ENCODE data around the gene VRK3.
"Not testable (repeated sequence)": the region's sequence is repeated elsewhere in the genome, so short reads cannot be mapped to it uniquely, and the experiment has no call there.

Gene VRK3, protein sequence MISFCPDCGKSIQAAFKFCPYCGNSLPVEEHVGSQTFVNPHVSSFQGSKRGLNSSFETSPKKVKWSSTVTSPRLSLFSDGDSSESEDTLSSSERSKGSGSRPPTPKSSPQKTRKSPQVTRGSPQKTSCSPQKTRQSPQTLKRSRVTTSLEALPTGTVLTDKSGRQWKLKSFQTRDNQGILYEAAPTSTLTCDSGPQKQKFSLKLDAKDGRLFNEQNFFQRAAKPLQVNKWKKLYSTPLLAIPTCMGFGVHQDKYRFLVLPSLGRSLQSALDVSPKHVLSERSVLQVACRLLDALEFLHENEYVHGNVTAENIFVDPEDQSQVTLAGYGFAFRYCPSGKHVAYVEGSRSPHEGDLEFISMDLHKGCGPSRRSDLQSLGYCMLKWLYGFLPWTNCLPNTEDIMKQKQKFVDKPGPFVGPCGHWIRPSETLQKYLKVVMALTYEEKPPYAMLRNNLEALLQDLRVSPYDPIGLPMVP

DNA sequence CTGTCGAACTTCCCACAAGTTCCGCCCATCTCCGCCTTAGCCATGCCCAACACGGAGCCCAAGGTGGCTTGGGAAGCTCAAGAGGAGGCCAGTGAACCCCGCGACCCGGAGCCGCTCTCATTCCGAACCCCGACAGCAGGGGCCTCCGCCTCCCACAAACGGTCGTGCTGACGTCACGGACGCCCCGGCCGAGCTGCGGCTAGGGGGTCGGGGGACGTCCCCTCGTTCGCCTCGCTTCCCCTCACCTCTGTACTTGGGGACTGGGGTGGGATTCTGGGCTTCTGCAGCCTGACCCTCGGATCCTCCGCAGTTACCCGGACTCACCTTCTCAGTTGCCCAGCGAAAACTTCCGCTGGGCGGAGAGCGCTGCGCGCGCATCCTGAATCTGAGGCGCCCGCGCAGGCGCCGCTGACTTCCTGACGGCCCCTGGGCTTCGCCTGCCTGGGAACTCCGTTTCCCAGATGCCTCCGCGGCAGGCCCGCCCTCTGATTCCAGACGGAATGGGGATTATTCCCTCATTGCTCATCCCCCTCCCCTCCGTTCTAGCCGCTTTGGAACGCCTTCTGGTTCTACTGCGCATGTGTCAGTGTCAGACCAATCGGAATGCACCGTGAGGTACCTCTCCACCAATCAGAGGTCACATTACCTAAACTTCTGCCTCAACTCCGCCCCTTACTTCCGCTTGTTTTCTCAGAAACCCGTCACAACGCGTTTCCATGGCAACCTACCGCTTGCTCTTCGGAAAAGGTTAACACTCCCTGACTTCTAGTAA is at the start of gene VRK3:
VRK3 (minus strand) TSS at position 351 of the 772 bp plus-strand sequence. CDS start 9,210 bp downstream, outside the sequence.
- DNase-seq: peak; percentile 96

DNA sequence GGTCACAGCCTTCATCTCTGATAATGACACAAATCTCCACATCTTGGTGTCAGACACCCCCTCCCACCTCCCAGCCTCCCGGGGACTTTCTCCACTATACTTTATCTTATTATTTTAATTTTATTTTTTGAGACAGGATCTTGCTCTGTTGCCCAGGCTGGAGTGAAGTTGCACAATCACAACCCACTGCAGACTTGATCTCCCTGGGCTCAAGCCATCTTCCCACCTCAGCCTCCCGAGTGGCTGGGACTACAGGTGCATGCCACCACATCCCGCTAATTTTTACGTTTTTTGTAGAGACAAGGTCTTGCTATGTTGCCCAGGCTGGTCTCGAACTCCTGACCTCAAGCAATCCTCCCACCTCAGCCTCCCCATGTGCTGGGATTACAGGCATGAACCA is 43.2 kb upstream of the VRK3 start:
- DNase-seq: not testable (repeated sequence)

DNA sequence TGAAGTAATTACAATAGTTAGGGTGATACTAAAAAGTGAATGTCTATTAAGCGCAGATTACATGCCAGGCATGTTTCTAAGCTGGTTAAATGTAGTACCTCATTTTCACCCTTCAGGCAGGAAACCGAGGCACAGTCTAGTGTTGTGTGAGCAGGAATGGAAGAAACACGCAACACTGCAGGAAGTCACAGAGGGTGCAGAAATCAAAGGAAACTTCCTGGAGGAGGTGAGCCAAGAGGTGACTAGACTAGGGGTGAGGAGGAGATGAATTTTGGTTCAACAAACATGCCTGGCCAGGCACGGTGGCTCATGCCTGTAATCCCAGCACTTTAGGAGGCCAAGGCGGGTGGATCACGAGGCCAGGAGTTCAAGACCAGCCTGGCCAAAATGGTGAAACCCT is 42.4 kb upstream of the VRK3 start:
- DNase-seq: no peak

DNA sequence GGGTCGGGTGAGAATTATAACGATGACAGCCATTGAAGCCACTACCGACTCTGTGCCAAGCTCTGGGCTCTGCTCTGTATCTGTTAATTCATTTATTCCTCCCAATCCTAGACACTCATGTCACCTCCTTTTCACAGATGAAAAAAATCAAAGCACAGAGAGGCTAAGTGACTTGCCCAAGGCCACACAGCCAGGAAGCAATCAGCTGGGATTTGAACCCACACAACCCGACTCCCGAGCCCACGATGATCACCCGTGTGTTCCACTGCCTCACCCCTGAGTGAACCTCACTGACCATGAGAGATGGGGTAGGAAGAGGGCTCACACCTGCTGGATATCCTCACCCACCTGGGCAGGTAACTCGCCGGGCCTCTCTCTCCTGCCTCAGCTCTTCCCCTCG is 40.8 kb upstream of the VRK3 start:
- no peak for DNase-seq

DNA sequence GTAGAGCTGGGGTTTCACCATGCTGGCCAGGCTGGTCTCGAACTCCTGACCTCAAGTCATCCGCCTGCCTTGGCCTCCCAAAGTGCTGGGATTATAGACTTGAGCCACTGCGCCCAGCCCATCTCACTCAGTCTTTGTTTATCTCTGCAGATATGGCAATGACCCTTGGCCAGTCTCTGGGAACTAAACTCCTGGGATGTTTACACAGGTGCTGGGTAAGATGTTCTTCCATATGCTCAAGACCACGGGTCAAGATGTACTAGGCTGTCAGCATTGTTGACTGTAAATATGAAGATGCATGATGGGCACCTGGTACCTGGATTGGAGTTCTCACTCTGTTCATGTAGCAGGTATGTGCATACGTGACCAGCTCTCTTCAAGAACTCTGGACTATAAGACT is 36.5 kb upstream of the VRK3 start:
- DNase-seq: no peak

DNA sequence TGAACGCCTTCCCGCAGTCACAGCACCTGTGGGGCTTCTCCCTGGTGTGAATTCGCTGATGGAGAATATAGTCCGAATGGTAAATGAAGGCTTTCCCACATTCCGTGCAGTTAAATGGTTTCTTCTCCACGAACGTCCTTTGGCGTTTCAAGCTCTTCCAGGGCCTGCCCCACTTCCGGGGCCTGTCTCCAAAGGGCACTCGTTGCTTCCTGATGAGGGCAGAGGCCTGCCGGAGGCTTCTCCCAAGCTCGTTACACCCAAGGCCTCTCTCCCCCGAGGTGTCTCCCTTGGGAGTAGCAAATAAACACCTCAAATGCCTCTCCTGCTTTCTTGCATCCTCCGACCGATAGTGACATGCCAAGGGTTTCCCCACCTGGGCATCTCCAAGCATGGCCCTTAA is 34.9 kb upstream of the VRK3 start:
- no peak for DNase-seq

DNA sequence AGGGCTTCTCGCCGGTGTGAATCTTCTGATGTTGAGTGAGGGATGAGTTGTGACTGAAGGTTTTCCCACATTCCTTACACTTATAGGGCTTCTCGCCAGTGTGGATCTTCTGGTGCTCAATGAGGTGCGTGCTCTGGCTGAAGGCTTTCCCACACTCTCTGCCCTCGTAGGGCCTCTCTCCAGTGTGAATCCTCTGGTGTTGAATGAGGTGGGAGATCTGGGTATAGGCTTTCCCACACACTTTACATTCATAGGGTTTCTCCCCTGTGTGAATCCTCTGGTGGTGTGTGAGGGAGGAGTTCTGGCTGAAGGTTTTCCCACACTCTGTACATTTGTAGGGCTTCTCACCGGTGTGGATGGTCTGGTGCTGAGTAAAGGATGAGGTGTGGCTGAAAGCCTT is 33.9 kb upstream of the VRK3 start:
- no peak for DNase-seq

DNA sequence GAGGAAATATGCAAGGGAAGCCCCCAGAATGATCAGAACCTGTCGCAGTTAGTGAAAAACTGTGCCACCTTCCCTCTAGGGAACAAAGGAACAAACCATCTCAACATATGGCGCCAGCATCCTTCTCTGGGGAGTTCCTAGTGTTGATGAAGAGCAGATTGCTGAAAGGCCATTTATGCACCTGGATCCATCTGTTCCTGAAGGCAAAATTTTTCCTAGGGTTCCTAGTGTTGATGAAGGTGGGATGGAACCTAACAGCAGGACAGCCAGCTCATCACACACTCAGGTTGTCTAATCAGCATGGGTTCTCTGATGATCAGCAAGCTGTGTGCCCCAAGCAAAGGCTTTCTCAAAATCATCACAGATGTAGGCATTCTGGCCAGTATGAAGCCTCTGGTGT is 33.3 kb upstream of the VRK3 start:
- no peak for DNase-seq

DNA sequence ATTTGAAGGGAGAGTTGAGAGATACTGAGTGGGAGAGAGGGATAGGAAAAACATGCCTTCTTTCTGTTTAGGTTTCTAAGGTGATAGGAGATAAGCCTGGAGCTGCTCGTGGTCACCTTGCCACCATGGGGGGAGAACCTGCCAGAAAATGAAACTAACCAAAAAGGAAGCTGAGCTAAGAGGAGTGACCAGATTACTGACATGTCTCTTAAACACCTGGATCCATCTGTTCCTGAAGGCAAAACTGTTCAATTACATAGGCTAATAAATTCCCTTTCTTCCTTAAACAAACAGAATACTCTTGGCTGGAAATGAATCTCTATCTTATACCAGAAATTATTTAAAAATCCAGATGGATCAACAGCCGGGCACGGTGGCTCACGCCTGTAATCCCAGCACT is 27.9 kb upstream of the VRK3 start:
- DNase-seq: no peak

DNA sequence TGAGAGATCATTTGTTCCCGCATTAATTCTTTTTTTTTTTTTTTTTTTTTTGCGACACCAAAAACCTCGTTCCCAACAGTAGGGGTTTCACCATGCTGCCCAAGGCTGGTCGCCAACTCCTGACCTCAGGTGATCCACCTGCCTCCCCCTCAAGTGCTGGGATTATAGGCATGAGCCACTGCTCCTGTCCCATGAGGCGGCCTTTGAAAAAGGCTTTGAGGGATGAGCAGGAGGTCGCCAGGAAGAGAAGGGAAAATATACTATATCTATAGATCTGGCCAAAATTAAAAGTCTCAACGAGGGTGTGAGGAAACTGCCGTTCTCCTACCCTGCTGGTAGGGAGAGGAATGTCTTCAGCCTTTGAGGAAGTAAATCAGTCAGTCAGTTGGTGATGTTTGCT is 26.8 kb upstream of the VRK3 start:
- no peak for DNase-seq

DNA sequence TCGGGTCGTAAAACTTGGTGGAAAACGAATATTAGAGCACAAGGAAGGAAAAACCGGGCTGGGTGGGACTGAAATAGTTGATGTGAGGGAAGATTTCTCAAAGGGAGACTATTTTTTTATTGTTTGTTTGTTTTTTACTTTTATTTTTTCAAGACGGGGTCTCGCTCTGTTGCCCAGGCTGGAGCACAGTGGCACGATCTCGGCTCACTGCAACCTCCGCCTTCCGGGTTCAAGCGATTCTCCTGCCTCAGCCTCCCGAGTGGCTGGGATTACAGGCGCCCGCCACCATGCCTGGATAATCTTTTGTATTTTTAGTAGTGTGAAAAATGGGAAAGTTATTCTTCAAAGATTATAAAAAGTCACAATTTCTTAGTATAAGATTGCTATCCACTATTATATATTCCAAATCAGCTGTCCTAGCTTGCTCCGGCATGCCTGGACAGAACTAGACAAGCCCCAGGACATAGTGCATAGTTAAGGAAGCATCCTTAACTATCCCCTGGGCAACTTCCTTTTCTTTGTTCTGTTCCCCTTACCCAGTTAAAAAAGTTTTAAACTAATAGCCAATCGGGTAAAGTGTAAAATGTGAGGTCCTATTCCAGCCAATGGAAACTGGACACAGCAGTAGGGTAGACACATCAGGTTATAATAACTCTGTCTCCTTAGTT is 26.2 kb upstream of the VRK3 start:
- DNase-seq: not testable (repeated sequence)

DNA sequence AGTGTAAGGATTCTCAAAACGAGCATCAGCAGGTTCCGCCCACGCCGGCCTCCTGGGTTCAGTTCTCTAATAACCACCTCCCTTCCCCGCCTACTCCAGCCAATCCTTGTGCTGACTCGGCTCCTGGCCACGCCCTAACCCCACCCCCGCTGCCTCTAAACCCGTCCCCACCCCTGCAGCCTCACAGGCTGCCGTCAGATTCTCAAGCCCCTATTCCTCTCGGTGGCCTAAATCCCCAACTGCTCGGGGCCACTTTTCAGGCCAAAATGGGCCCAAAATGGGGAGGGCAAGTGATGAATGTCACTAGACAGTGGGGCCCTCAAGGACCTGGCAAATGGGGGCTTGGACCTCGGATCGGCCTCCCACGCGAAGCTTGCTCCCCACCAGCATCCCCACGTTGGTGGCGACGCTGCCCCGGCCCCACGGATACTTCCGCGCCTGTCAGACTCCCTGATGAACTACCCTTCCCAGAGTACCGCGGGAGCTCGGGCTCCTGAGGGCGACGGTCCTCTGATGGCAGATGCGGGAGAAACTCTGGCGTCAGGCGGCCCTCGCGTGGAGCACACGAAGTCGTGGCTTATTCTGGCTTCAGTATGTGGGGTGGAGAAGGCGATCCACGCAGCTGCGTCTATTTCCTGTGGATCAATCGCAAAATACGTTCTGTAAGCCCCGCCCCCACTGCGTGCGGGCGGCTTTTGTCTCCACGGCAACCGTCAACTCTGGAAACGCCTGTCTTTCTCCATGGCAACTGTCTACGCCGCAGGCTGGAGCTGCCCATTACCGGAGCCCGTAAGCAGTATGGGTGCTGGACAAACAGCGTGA is 25.4 kb upstream of the VRK3 start:
- DNase-seq: peak; percentile 46

DNA sequence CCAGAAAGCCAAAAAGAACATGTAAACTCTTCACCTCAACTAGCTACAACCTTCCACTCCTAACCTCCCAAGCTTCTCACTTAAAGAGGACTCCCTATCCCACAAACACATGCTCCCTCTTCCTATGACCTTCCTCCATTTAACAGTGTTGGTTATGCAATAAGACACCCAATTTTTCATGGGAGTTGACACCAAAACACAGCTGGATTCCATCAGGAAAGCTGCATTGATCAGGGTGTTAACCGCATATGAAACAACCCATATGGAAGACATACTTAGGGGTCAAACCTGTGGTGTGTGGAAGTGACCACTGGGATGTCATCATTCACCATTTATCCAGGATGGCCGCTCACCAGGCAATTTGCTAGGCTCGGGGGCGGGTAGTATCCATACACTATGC is 22.5 kb upstream of the VRK3 start:
- no peak for DNase-seq

DNA sequence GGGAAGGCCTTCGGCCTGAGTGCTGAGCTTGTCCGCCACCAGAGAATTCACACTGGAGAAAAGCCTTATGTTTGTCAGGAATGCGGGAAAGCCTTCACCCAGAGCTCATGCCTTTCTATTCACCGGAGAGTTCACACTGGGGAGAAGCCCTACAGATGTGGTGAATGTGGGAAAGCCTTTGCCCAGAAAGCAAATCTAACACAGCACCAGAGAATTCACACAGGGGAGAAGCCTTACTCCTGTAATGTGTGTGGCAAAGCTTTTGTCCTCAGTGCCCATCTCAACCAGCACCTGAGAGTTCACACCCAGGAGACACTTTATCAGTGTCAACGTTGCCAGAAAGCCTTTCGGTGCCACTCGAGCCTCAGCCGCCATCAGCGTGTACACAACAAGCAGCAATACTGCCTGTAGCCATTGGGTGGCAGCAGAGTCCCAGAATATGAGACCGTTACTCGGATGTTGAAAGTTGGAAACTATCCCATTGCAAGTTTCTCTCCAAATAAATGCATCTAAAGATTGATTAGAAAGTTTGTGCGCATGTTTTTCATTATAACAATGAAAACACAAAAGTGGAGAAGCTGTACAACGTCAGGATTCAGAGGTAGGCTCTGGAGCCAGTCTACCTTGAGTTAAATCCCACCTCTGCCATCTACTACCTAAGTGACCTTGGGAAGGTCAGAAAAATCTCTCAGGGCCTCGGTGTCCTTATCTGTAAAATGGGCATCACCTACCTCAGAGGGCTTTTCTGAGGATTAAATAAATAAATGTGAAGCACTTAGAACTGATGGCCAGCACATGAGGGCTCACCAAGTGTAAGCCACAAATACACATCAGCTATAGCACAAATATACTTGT is 21.7 kb upstream of the VRK3 start:
- no peak for DNase-seq

DNA sequence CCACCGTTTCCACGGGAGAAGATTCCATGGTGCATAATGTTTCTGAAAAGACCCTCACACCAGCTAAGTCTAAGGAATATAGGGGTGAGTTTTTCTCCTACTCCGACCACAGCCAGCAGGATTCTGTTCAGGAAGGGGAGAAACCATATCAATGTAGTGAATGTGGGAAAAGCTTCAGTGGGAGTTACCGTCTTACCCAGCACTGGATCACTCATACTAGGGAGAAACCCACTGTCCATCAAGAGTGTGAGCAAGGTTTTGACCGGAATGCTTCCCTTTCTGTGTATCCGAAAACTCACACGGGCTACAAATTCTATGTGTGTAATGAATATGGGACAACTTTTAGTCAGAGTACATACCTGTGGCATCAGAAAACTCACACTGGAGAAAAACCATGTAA is 19.8 kb upstream of the VRK3 start:
- no peak for DNase-seq

DNA sequence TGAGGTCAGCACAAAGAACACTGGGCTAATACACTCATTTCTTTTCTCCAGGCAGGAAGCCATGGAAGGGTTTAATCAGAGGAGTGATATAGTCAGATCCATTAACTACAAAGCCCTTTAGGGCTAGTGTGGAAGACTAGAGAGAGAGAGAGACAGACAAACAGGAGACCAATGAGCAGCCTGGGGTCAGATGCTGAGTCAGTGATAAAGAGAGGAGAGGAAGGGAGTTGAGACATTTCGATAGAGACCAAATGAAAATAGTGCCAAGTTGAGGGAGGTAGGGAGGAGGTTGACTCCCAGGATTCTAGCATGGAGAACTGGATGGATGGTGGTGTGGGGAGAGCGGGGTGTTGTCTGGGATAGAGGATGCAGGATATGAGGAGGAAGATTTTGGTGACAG is 18.8 kb upstream of the VRK3 start:
- no peak for DNase-seq

DNA sequence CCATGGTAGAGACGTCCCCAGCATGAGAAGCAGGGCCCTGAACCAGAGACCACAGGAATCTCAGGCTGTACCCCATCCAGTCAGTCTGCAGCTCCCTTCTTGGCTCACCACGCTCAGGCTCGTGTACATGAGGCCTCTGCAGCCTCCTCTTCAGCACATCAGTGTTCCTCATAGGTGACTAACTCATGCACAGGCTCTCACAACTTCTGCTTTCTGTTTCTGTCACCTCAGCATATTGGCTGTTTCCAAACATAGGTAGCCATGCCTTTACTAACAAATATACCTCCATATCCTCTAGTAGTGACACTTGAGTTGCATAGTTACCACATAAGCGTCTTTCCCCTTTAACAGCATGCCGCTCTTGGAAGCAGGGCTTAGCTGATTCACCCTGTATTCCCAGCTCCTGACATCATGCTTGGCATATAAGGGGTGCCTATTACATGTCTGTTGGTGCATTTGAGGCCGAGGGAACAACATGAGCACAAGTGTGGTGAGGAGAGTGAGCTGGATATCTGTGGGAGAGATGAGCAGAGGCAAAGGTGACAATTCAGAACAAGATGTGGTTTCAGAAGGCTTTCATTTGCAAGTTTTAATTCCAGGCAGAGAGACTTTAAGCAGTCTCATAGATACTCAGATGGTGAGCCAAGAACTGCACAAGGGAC is 17.3 kb upstream of the VRK3 start:
- DNase-seq: no peak

DNA sequence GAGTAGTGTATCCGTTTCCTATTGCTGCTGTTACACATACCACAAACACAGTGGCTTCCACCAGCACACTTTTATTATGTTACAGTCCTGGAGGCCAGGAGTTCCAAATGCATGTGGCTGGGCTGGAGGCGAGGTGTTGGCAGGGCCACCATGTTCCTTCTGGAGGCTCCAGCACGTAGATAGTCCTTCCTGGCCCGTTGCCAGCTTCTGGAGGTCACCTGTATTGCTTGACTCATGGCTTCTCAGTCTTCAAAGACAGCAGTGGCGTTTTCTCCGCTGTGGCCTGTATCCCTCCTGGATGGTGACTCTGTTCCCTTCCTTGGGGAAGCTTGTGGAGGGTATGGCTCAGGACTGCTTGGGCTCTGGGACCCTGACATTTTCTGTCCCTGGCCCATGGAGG is 15.8 kb upstream of the VRK3 start:
- DNase-seq: no peak

DNA sequence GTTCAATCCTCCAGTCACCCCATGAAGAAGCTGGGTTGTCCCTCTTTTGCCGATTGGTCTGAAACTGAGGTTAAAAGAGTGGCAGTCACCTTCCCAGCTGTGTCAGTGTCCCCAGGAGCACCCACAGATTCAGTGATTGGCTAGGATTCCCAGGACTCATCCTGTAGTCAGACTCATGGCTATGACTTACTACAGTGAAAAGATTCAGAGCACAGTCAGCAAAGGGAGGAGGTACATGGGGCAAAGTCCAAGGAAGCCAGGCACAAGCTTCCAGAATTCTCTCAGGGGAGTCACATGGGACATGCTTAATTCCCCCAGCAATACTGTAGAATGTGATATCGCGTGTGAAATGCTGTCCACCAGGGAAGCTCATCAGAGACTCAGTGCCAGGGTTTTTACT is 14.8 kb upstream of the VRK3 start:
- DNase-seq: no peak

DNA sequence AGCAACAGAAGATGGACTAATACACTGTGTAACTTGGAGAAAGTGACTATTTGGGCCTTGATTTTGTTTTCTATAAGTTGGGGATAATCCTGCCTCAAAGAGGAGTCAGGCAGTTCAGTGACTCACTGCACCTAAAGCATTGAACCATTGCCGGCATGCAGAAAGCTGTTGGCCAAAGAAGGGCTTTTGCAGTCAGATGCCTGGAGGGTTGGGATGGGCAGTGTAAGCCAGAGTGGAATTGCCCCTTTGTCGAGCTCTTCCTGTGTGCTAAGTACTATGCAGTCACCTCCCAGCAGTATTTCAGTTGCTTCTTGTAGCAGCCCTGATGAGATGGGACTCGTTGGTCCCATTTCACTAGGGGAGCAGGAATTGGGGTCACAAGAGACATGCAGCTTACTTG is 11.7 kb upstream of the VRK3 start:
- DNase-seq: no peak

DNA sequence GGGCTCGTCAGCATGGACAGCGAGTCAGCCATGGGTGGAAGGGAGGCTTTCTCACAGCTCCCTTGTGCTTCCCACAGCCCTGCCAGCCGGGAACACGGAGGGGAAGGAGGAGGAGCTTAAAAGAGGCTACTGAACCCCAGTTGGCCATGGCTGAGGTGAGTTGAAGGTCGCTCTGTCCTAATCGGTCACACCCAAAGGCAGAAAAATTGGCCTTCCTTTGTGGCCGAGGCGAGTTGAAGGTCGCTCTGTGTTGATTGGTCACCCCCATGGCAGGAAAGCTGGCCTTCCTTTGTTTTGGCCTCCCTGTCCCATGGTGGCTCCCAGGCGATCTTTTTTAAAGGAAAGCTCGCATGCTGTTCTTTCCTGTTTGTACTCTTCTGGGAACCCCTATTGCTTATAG is 5.8 kb upstream of the VRK3 start:
- DNase-seq: no peak

Measured in NCI-H2107 (cell line).